HG02642 (cell line): ENCODE data around the gene KCNF1.

ENCODE experiments used
- ATAC-seq: cut with Tn5 transposase; IDR thresholded peaks from one replicate; pipeline ENCODE4 v1.9.1; 2021; ENCODE audit warnings: mild to moderate bottlenecking; ENCODE audit not compliant: unreplicated experiment, poor library complexity

KCNF1 gene

DNA sequence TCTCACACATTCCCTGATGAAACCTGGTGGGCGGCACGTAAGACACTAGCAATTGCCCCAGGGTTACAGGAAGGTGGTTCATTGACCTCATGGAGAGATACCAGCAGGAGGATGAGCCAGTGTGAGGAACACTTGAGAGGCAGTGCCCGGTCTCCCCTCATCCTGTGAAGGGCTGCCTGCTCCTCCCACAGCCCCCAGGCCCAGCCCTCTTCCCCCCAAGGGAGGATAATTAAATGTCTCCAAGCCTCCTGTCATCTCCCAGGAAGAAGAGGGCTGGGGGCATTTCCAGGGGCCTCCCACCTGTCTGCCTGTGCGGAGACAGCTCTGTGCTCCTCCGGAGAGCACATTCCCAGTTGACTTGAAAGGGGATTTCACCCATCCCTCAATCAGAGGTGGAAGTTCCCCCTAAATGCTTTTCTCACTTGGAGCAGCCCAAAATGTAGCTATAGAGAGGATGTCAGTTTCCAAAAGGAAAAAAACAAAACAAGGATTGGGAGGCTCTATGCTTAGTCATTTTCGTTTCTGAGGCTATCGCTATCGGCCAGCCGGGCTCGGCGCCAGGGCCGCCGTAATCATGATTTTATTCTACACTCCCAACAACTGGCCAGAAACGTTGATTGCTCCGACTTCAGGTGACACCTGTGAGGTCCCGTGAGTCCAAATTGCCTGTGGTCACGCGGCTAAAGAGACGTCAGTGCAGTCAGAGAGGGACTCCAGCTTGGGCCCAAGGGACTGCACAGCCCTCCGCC, 7.1 kb downstream of the KCNF1 start:
- no peak for ATAC-seq

DNA sequence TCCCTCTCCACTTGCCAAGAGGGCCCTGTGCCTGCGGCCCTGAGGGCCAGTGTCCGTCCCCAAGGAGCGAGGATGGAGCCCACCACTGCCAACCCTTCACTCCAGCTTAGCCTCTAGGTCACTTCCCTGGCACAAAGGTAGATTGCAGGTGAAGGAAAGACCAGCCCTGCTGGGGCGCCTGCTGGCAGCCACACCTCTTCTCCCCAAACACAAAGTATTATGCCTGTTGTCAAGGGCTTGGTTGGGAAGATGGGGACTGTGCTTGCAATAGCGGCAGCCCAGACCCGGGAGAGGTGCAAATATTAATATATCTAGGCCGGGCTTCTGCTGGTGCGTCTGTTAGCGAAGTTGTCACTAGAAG, 7.7 kb downstream of the KCNF1 start:
- no peak for ATAC-seq

DNA sequence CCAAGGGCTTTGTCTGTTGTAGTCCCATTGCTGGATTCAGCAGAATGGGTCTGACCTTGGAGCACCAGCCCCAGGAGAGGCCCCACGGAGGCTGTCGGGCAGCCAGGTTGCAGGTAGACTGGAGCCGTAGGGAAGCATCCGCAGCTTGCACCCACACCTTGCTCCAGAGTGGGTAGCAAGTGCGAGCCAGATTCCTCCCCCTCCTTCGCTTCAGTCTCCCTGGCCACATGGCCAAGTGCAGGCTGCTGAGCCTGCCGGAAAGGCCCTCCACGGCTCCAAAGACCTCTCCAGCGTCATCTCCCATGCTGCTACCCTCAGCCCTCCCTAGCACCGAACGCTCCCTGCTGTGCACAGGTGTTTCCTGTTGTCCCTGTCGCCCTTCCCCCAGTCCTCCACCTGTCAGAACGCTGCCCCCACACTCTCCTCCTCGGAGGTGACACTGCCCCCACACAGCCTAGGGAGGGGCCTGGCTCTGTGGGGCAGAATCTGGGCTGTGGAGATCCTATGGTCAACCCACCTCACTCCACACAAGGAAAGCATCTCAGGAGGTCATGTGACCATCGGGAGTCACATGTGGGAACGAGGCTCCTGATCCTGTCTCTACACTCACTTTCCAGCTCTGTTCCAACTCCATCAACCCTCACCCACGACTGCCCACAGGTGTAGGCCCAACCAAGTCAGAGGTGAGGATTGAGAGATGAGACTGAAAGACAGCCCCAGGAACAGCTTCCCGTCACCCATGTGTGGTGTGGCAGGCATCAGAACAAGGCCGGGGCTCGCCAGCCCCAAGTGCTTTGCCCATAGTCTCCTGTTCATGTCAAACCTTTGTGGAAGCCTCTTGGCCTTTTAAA, 8.3 kb downstream of the KCNF1 start:
- ATAC-seq = no peak

DNA sequence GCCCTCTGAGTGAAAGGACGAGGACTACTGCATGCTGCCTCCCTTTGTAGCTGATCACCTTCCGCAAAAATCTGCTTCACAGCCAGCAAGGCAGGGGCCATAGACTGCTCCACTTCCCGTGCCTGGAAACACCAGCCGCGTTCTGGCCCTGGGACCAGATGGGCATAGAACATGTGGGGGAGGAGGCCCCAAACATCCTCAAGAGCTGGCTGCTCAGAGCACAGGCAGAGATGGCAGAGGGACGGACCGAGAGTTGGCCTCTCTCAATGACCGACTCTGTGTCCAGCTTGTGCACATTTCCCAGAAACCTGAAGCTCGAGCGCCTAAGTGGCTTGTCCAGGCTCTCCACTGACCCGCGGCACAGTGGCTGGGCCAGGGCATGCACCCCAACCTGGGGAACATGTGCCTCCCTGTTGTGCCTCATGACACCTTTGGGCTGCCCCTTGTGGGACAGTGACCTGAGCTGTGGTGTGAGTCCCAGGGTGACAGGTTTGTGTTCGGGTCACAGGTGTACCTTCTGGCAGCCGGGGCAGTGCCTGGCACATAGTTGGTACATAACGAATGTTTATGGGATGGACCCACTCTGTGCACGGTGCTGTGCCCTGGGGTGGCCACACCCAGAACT, 9.1 kb downstream of the KCNF1 start:
- ATAC-seq = no peak

DNA sequence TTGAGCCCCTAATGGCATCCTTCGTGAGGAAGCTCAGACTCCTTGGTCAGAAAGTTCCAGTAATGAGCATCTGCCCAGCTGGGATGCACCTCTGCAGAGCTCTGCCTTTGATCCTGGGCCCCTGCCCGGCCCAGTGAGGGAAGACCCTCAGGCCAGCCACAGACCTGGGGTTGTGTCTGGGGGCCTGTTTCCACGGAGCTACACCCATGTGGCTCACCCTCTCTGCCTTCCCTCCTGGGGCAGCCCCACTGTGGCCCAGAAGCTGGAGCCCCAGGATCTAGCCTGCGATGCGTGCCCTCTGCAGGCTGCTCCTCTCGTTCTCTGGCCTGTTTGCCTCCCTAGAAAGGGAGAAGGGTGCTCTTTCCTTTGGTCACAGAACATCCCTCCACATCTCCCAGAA, 9.8 kb downstream of the KCNF1 start:
- ATAC-seq = no peak

DNA sequence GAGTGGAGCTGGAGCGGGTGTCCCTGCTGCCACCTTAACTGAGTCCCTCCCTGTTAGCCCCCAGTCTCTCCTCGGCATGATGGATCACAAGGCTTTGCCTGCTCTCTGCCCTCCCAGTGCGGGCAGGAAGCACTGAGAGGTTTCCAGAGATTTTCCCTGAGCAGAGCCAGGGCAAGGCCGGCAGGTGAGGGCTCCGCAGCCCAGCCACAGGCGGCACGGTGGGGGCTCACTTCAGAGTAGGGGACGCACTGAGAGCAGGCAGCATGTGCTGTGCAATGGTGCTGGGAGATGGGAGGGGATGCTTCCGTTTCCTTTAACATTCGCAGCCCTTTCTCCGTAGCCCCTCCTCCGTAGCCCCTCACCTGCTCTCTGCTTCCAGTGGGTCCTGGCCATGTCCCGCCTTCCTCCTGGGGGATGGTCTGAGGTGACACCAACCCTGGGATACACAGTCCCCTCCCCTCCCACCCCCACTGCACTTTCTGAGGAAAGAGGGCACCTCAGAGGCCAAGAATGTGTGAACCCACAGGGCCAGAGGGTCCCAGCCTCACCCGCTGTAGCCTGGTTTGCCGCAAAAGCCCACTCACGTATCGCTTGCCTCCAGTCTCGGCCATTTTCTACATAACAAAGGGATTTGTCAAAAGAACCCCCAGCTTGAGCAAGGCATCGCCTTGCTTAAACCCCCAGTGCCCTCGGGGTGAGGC, 10.7 kb downstream of the KCNF1 start:
- no peak for ATAC-seq

DNA sequence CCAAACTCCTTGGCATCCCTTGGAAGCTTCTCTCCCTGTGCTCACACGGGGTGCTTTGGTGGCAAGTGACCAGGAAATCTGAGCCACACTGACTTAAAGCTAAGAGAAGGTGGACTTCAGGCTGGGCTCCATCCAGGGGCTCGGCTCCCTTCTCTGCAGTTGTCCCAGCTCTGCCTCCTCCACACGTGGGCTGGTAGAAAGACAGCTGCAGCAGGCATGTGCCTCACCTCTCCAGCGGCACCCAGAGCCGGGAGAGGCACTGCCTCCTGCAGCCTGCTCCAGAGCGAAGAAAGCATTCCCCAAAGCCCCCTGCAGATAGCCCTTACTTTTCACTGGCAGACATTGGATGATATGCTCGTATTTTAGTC, 11.3 kb downstream of the KCNF1 start:
- ATAC-seq = no peak

DNA sequence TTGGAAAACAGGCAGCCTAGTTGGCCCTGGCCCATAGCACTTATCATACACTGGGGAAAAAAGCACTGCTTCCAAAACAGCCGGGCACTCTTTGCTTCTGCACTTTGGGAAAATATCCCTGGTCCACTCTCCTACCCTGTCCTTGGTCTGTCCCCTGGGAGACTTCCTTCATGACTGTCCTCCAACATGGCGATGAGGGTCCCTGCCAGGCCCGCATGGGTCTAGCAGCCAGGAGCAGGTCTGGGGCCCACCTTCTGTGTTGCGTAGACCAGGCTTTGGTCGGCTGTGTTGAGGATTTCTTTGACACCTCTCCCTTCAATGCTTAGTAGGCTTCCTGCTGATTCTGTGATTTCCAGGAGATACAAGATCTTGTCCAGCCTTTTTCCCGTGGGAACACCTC, 12.2 kb downstream of the KCNF1 start:
- ATAC-seq = no peak

DNA sequence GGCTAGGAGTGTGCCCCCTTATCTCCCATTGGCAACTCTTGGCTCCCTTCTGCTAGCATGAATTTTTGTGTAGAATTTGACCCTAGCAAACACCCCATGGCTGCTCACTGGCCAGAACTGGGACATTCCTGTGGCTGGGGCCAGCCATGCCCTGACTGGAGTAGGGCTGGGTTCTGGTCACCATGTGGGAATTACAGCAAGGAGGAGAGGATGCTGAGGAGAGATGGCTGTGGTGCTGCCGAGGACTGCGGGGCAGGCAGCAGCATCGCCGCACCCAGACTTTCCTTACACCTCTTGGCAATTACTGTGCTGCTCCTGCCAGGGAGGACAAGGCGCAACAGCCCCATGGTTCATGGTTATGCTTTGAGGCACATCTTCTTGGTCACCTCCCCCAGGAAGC, 12.7 kb downstream of the KCNF1 start:
- no peak for ATAC-seq

DNA sequence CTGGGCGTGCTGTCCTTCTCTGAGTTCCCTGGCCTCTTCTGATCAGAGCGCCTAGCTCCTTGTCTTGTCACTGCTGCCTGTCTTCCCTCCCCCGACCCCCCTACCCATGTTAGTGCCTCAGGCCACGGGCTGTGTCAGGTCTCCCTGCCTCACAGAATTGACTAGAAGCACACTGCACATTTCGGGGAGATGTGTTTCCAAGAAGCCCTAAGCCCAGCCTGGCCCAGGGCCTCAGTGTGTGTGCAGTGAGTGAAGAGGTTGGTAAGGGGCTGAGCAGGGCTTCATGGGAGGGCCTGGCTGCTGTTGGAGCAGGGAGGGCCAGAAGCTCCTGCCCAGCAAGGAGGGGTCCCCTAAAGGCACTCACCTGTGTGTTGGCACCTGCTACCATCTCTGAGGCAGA, 13.1 kb downstream of the KCNF1 start:
- ATAC-seq = no peak

DNA sequence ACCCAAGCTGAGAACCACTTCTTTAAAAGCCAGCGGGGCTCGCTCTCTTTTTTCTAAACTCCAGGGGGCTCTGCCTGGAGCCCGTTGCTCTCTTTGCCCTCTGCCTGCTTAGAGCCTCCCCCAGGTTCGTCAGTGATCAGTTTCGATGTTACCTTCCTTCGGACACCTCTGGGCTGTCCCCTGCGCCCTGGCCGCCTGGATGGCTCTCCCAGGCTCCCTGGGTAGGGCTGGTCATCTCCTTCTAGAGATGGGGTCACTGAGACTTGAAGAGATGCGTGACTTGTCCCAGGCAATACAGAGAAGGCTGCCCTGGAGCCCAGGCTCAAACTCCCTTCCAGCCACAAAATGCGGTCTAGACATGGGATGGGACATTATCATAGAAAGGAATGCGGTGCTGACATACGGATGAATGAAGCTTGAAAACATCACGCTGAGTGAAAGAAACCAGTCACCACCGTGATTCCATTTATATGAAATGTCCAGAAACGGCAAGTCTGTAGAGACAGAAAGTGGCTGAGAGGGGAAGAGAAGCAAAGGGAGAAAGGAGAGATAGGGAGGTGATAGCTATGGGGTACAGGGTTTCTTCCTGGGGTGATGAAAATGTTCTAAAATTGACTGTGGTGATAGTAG, 14.6 kb downstream of the KCNF1 start:
- no peak for ATAC-seq

DNA sequence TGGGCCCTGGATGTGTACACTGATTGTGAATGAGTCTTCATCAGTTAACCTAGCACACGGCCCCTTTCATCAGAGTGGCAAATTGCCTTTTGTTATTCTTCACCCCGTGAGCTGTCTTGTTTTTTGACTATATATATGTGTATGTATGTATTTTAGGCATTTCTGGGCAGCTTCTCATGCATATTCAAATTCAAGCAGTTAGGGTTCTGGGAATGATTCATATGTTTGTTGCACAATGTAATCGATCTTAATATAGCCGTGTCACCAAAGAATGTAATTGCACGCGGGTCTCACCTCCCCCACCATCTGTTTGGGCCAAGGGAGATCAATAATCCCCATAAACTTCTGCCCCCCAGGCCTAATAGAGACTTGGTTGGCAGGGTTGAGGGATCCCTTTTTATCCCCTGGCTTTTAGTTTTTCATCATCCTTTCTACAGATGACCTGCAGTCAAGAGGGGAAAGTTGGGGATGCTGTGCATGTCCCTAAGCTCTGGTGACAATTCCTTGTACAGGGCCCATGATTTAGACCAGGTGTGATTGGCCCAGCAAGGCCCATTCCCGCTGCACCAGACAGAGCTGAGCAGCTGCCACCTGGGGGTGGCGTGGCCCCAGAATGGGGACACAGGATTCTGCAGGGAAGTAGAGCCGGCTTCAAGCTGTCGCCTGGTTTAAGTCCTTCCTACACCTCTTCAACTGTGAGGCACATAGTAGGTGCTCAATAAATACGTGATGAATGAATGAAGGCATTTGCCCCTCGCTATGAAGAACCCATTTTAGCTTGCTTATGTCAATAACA, 19.2 kb downstream of the KCNF1 start:
- no peak for ATAC-seq

DNA sequence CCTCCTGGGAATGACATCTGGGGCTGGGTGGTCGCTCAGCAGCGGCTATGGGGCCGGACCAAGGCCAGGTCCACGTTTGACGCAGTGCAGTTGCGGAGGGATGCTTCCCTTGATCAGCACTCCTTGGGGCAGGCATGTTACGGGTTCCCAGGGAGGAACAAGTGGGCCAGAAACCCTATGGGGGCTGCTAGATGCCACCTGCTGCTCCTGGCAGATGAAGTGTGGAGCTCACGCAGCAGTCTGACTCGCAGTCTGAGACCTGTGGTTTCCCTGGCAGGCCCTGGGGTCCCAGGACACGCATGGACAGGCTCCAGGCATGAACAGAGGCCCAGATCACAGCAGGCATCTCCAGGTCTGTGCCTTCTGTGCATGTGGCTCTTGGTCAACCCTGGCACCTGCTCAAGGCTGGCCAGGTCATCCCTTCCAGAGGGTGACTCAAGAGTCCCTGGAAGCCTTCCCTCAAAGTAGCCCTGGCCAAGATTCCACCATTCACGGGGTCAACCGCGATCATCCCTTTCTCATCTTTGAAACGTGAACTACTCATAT, 20.0 kb downstream of the KCNF1 start:
- no peak for ATAC-seq

DNA sequence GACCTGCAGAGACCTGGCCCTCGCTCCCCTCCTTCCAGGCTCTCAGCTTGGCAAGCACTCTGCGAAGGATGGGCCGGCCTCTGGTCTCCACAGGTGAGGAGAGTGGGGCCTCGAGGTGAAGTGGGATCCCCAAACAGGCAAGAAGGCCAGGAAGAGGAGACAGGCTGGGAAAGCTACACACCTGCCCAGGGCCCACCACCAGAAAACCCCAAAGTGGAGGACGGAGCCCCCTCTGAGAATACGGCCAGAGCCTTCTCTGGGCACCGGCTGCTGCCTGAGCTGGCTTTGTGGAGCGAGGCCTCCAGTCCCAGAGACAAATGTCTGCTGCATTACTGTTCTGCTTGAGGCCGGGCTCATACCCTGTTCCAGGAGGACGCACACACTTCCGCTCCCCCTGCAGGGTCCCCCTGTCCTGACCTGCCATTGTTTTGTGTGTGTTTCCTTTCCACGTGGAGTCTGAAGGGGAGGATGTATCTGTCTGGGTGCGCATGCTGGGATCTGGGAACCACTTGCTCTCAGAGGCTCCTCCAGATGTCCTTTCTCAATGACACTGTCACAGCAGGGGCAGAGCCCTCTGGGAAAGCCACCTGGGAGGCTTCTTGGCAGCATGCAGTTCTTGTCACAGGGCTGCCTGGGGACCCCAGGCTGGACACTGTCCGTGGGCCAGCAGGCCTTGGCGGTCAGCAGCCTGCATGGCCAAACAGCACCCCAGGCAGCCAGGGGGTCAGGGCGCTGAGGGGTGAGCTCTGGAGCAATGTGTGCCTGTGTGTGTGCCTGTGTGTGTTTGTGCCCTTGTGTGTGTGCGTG, 20.8 kb downstream of the KCNF1 start:
- no peak for ATAC-seq

DNA sequence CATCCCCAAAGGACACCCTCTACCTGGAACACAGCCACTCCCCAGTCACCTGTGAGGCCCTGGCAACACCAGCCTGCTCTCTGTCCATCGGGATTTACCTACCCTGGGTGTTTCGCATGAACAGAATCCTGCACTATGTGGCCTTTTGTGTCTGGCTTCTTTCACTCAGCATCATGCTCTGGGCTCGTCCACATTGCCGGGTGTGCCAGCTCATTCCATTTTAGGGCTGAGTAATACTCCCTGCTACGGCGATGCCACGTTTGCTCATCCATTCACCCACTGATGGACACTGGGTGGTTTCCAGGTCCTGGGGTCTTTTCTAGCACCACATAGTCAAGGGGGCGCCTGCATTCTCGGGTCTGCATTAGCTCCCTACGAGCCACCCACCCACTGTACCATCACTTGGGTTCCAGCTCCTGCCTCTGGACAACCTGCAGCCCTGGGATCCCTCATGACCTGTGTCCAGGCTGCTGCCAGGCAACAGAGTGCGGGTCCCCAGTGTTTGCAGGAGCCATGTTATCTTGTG, 22.0 kb downstream of the KCNF1 start:
- no peak for ATAC-seq

DNA sequence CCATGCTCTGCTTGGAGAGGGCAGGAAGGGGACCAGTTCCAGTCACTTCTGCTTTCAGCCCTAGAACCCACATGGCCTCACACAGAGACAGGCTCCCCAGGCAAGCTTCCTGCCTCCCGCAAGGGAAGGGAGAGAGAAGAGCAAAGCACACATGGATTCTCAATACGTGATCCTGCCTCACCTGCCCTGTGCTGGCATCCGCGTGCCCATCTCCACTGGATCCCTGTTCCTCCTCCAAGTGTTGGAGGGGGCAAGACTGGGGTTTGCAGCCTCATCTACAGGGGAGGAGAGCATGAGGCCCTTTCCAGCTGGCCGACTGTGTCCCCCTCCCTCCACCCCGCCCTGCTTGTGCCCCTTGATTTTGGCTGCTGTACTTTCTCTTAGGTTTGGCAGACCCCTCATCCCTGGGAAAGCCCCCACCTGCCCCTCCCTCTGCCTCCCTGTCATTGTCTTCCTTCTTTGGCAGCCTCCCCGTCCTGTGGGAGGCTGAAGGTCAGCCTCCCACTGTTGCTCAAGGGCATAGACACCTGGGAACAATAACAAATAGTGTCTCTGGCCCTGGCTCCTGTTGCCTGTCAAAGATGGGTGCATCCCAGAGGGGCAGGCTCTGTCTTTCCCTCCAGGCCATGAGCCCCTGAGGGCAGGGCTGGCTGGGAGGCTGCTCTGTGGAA, 22.7 kb downstream of the KCNF1 start:
- no peak for ATAC-seq

DNA sequence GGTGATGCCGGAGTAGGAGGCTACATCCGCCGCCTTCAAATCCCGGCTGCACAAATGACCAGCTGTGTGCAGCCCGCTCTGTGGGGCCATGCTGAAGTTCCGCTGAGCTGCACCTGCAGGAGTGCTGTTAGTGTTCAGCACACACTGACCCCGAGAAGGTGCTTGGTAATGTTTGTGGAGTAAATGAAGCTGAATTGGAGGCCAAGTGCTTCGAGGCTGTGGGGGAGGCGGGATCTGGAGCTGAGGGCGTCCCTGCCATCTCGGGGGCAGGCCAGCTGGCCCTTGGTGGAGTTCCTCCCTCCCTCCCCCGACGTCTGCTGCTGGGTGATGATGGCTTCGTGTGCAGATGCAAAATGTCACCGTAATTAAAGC, 23.2 kb downstream of the KCNF1 start:
- ATAC-seq = no peak

DNA sequence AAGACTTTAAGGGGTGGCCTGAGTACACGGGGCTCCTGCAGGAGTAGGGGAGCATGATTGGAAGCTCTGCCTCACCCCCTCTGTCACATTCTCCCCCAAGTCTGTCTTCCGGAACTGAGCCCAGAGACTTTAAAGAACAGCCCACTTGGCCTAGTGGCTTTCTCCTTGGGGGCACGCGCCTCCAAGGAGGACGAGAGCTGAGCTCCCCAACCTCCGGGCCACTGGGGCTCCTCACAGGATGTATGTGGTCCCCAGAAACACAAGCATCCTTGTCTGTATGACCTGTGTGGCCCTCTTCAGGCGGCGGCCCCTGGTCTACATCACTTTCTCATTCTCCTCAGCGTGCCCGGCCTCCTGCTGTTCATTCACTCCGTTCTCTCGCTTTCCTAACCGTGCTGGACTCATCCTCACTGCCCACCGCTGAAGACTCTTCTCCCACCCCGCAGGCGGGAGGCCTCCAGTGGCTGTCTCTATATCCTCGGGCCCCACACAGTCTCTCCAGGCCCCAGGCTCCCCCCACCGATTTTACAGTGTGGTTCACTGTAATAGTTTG, 23.7 kb downstream of the KCNF1 start:
- no peak for ATAC-seq
